ENCODE results near the gene CDAN1.

- no peak for TF ChIP-seq CTCF (IDR thresholded peaks at IDR 0.05)
- no peak for TF ChIP-seq POLR2A (IDR thresholded peaks at IDR 0.05)
These were observed 8.0 kb downstream of the CDAN1 start for GRCh38 chr15:42728972-42729371.

Data from stomach (tissue), 4 donors.